Spleen (tissue), 11 donors: ENCODE results near the gene TEX36. TPM values are rescaled to one million over a fixed set of nuclear protein-coding genes. Genes with fewer than 3 reads are reported as not detected.
A peak's percentile ranks its signal among the peaks of the same experiment; 100 is the strongest.

Experiments used
- DNase-seq: peaks from one replicate; pipeline ENCODE4 v3.0.0-alpha.2; 2020
- H3K27ac ChIP-seq, 8 donors: fragments of 200-600 bp; sonication (generic) in 7 of 8; 1 replicate in 4 of 8; 2 replicates in 4 of 8; pipeline versions ENCODE4 v1.5.0 to v1.8.0; 2016 to 2021; ENCODE audit warnings: inconsistent platforms in 4 of 8, mild to moderate bottlenecking in 4 of 8, moderate library complexity in 1 of 8
- H3K27me3 ChIP-seq, 7 donors: fragments of 200-600 bp; sonication (generic) in 6 of 7; replicated peaks in 1 of 7; 1 replicate in 4 of 7; 2 replicates in 3 of 7; pipeline versions ENCODE4 v1.5.0 to v1.8.0; 2016 to 2021; ENCODE audit warnings: inconsistent platforms in 3 of 7, mild to moderate bottlenecking in 1 of 7
- H3K36me3 ChIP-seq, 6 donors: fragments of 200-600 bp; sonication (generic) in 5 of 6; 1 replicate in 4 of 6; 2 replicates in 2 of 6; pipeline versions ENCODE4 v1.5.0 to v1.8.0; 2016 to 2021; ENCODE audit warnings: inconsistent platforms in 2 of 6
- H3K4me1 ChIP-seq, 6 donors: fragments of 200-600 bp; sonication (generic) in 5 of 6; 1 replicate in 3 of 6; 2 replicates in 3 of 6; pipeline versions ENCODE4 v1.5.0 to v1.8.0; 2016 to 2021; ENCODE audit warnings: inconsistent platforms in 3 of 6
- H3K4me3 ChIP-seq, 8 donors: fragments of 200-600 bp; sonication (generic) in 7 of 8; 1 replicate in 4 of 8; 2 replicates in 4 of 8; pipeline versions ENCODE4 v1.5.0 to v1.8.0; 2016 to 2021; ENCODE audit warnings: inconsistent platforms in 4 of 8, mild to moderate bottlenecking in 4 of 8, moderate library complexity in 2 of 8
- H3K9me3 ChIP-seq, 8 donors: fragments of 200-600 bp; sonication (generic) in 7 of 8; 1 replicate in 4 of 8; 2 replicates in 4 of 8; pipeline versions ENCODE4 v1.5.0 to v1.8.0; 2016 to 2021; ENCODE audit warnings: inconsistent platforms in 4 of 8
- POLR2A ChIP-seq, 3 donors: fragments of 450-650 bp; IDR thresholded peaks; one replicate each; pipeline ENCODE4 v1.5.1; 2017; ENCODE audit warnings: antibody characterized with exemption in 3 of 3, mild to moderate bottlenecking in 1 of 3
- POLR2AphosphoS5 ChIP-seq, 3 donors: sonication (generic); formaldehyde crosslinking; IDR thresholded peaks; one replicate each; pipeline ENCODE4 v1.5.1; 2017; ENCODE audit warnings: antibody characterized with exemption in 3 of 3
- WGBS, 5 donors: extraction: QIAGEN DNeasy Blood & Tissue Kit in 3 of 5; methylation state at CpG; one replicate each; pipeline versions ENCODE4 v1.1.5 to v1.1.7; 2013 to 2018; 5-methylcytosine and 5-hydroxymethylcytosine counted together
- intact Hi-C: fragments of 100-400 bp; cut with DNase I; formaldehyde crosslinking; loops from one replicate; pipeline ENCODE4 v1.15.0; 2023; ENCODE audit warnings: low total_unique reads
- polyA plus RNA-seq, 3 donors: library from polyadenylated mRNA; stranded (reverse); fragments of 200-250 nt; gene quantifications; one replicate each; pipeline ENCODE4 v1.2.1, GENCODE V29; 2013
- total RNA-seq, 7 donors: library from RNA; depleted of rRNA in 3 of 7; stranded (reverse); fragments of >200 nt in 3 of 7; fragmentation: NEBNext Ultra II Directional in 4 of 7; extraction: Animal tissue kit (Norgen Biotek cat#: 25700) in 4 of 7; gene quantifications; one replicate each; pipeline versions ENCODE4 v1.1.0 to v1.2.1, GENCODE V29; 2016 to 2021
- TF ChIP-seq, protein P1 (sequence below), 11 experiments: fragments of 200-600 bp in 7 of 11; fragments of 450-650 bp in 4 of 11; sonication (generic) in 4 of 11; IDR thresholded peaks in 8 of 11; conservative IDR thresholded peaks in 3 of 11; 1 replicate in 7 of 11; 2 replicates in 4 of 11; pipeline versions ENCODE4 v1.4.0 to v1.8.0; 2016 to 2021; ENCODE audit warnings: antibody characterized with exemption in 11 of 11, inconsistent platforms in 4 of 11, mild to moderate bottlenecking in 1 of 11
- donor health status: healthy with polysubstance abuse.
- donor health status: DM: no; HTN: no; CAD: no; lungs with moderate emphysema.
- donor health status: DM: no; HTN: no; CAD: no.
- donor health status: Bipolar disorder and iron deficiency.
- donor health status: healthy.
- donor health status: DM: no; HTN: no; CAD: no.
- donor health status: DM: yes; HTN: yes; CAD: no.

Gene TEX36
- total and polyA plus RNA-seq, 10 donors: not detected

- Histone ChIP-seq H3K36me3 (no peaks in the 10 kb centered on the region), H3K4me3 (no peak overlapping the region), H3K4me1 (no peaks in the 10 kb centered on the region), H3K27ac (no peak overlapping the region), H3K27me3 (no peaks in the 10 kb centered on the region), H3K9me3 (peaks cover 0 to 59% (median 46%) of the 10 kb centered on the region in 8 donors)
- intact Hi-C loops: no loop called here
- WGBS, 5 donors: 80 to 91% (median 89%) methylated on average over 3 of the region's 3 CpGs
- TF ChIP-seq, protein P1, sequence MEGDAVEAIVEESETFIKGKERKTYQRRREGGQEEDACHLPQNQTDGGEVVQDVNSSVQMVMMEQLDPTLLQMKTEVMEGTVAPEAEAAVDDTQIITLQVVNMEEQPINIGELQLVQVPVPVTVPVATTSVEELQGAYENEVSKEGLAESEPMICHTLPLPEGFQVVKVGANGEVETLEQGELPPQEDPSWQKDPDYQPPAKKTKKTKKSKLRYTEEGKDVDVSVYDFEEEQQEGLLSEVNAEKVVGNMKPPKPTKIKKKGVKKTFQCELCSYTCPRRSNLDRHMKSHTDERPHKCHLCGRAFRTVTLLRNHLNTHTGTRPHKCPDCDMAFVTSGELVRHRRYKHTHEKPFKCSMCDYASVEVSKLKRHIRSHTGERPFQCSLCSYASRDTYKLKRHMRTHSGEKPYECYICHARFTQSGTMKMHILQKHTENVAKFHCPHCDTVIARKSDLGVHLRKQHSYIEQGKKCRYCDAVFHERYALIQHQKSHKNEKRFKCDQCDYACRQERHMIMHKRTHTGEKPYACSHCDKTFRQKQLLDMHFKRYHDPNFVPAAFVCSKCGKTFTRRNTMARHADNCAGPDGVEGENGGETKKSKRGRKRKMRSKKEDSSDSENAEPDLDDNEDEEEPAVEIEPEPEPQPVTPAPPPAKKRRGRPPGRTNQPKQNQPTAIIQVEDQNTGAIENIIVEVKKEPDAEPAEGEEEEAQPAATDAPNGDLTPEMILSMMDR (IDR thresholded peaks at IDR 0.05 in 8 of 11, conservative IDR thresholded peaks at IDR 0.05 in 3 of 11): no peak
- no peak for TF ChIP-seq POLR2A (IDR thresholded peaks at IDR 0.05)
- TF ChIP-seq POLR2AphosphoS5 (IDR thresholded peaks at IDR 0.05): no peak
- no peak for DNase-seq
Measured at GRCh38 chr10:125711110-125711750, 28.3 kb upstream of the TEX36 start.

- intact Hi-C loops: no loop called here
Measured at GRCh38 chr10:125709553-125710474, 26.9 kb upstream of the TEX36 start.

GRCh38 chr10:125708971-125709503, 26.1 kb upstream of the TEX36 start:
- intact Hi-C loops: no loop called here
- DNase-seq: no peak
- no peaks in the 10 kb centered on the region for H3K36me3 ChIP-seq
- TF ChIP-seq POLR2A (IDR thresholded peaks at IDR 0.05): no peak
- TF ChIP-seq, protein P1 (IDR thresholded peaks at IDR 0.05 in 8 of 11, conservative IDR thresholded peaks at IDR 0.05 in 3 of 11): no peak
- TF ChIP-seq POLR2AphosphoS5 (IDR thresholded peaks at IDR 0.05): no peak
- H3K9me3 ChIP-seq: peaks cover 0 to 42% (median 31%) of the 10 kb centered on the region in 8 donors
- H3K4me1 ChIP-seq: no peaks in the 10 kb centered on the region
- H3K4me3 ChIP-seq: no peak overlapping the region
- 64 to 78% (median 71%) methylated on average over 5 of the region's 5 CpGs for WGBS, 5 donors
- H3K27me3 ChIP-seq: no peaks in the 10 kb centered on the region
- peak overlapping the region in 1 of 8 donors; percentile 51 for H3K27ac ChIP-seq

More at GRCh38 chr10:125709553-125710474, 26.9 kb upstream of the TEX36 start:
- Histone ChIP-seq H3K36me3 (no peaks in the 10 kb centered on the region), H3K9me3 (peaks cover 0 to 50% (median 36%) of the 10 kb centered on the region in 8 donors), H3K4me1 (no peaks in the 10 kb centered on the region), H3K27me3 (no peaks in the 10 kb centered on the region), H3K4me3 (no peak overlapping the region), H3K27ac (peak overlapping the region in 4 of 8 donors; percentile 13 to 51 (median 27))
- 48 to 57% (median 50%) methylated on average over 12 of the region's 12 CpGs for WGBS, 5 donors
- TF ChIP-seq POLR2A (IDR thresholded peaks at IDR 0.05) (no peak), POLR2AphosphoS5 (IDR thresholded peaks at IDR 0.05) (no peak)
- TF ChIP-seq, protein P1 (IDR thresholded peaks at IDR 0.05 in 8 of 11, conservative IDR thresholded peaks at IDR 0.05 in 3 of 11): no peak
- no peak for DNase-seq
